K562 (cell line): ENCODE data around the gene FKBP11. TPM values are rescaled to one million over a fixed set of nuclear protein-coding genes. Genes with fewer than 3 reads are reported as not detected.

ENCODE experiments used
- ATAC-seq: fragments of 200-7000 bp; cut with Tn5 transposase; 3 replicates; pipeline ENCODE4 v1.9.1; 2020; ENCODE audit warnings: moderate library complexity
- BruUV-seq: library from RNA; stranded (reverse); fragments of 400-500 nt; replicated peaks from 2 replicates; lab custom pipeline; 2021; lab: Mats Ljungman, UMichigan
- CTCF ChIA-PET: fragments of 300-600 bp; formaldehyde crosslinking; extraction: SDS; loops from one replicate; lab custom pipeline; 2021; ENCODE audit warnings: low intra/inter-chr PET ratio; lab: Yijun Ruan, JAX
- POLR2A ChIA-PET: fragments of 300-600, 350-650 bp; sonication (Branson Sonifier 250); formaldehyde crosslinking; extraction: SDS; loops from one replicate; lab custom pipeline; 2021; ENCODE audit warnings: antibody characterized with exemption, inconsistent platforms; lab: Yijun Ruan, JAX
- DNase-seq, 4 experiments: peaks; one replicate each; pipeline versions ENCODE4 v3.0.0 to v3.0.0-alpha.2; 2011 to 2018; ENCODE audit warnings: low spot score in 3 of 4, mixed read lengths in 3 of 4; ENCODE audit errors: extremely low read depth in 1 of 4
- FAIRE-seq: peaks from 2 replicates; lab custom pipeline; 2011; peaks lifted over from hg19 to GRCh38; lab: Jason Lieb, UNC
- H2AFZ ChIP-seq: 2 replicates; pipeline ENCODE4 v1.6.0; 2011; ENCODE audit warnings: low read depth, low read length, control low read depth, inconsistent platforms
- H3K27ac ChIP-seq: fragments of 200-600 bp; 3 replicates; pipeline ENCODE4 v1.8.0; 2011; ENCODE audit warnings: low read depth, mild to moderate bottlenecking, control low read depth, inconsistent platforms, low read length, moderate library complexity, mixed read lengths; ENCODE audit errors: extremely low read depth
- H3K27me3 ChIP-seq, 2 experiments: fragments of 300-600 bp in 1 of 2; 2 replicates in 1 of 2; 3 replicates in 1 of 2; pipeline versions ENCODE4 v1.6.0 to v1.8.0; 2011; ENCODE audit warnings: inconsistent platforms in 2 of 2, low read length in 2 of 2, mild to moderate bottlenecking in 1 of 2, mixed read lengths in 1 of 2, moderate library complexity in 1 of 2; ENCODE audit not compliant: control insufficient read depth in 2 of 2, insufficient read depth in 2 of 2
- H3K36me3 ChIP-seq: fragments of 300-600 bp; 3 replicates; pipeline ENCODE4 v1.8.0; 2011; ENCODE audit warnings: mild to moderate bottlenecking, low read length, inconsistent platforms; ENCODE audit not compliant: control insufficient read depth, insufficient read depth
- H3K4me1 ChIP-seq, 2 experiments: fragments of 200-600 bp in 1 of 2; replicated peaks in 1 of 2; 2 replicates in 1 of 2; 3 replicates in 1 of 2; pipeline versions ENCODE4 v1.5.1 to v1.8.0; 2011; ENCODE audit warnings: inconsistent platforms in 2 of 2, low read length in 2 of 2, mild to moderate bottlenecking in 1 of 2, mixed read lengths in 1 of 2, moderate library complexity in 1 of 2; ENCODE audit not compliant: control insufficient read depth in 2 of 2, insufficient read depth in 2 of 2
- H3K4me2 ChIP-seq: 2 replicates; pipeline ENCODE4 v1.6.1; 2011; ENCODE audit warnings: low read length, control low read depth, inconsistent platforms, mixed read lengths; ENCODE audit not compliant: insufficient read depth
- H3K4me3 ChIP-seq: fragments of 200-600 bp; sonication (generic), shearing (Covaris generic); 2 replicates; pipeline ENCODE4 v1.5.1; 2016; ENCODE audit warnings: control low read depth, inconsistent platforms
- H3K79me2 ChIP-seq: fragments of 200-600 bp; 3 replicates; pipeline ENCODE4 v1.8.0; 2011; ENCODE audit warnings: low read length, inconsistent platforms; ENCODE audit not compliant: control insufficient read depth, insufficient read depth
- H3K9ac ChIP-seq, 2 experiments: 2 replicates each; pipeline versions ENCODE4 v1.6.0 to v1.6.1; 2011; ENCODE audit warnings: low read depth in 2 of 2, low read length in 2 of 2, control low read depth in 1 of 2, inconsistent platforms in 1 of 2, mild to moderate bottlenecking in 1 of 2, mixed read lengths in 1 of 2; ENCODE audit not compliant: insufficient read depth in 1 of 2
- H3K9me1 ChIP-seq: one replicate; pipeline ENCODE4 v1.6.0; 2011; ENCODE audit warnings: inconsistent platforms, mild to moderate bottlenecking, low read length, moderate library complexity; ENCODE audit not compliant: control insufficient read depth, insufficient read depth
- H3K9me3 ChIP-seq: replicated peaks from 2 replicates; pipeline ENCODE4 v1.5.1; 2011; ENCODE audit warnings: low read depth, low read length, inconsistent platforms; ENCODE audit not compliant: control insufficient read depth, insufficient read depth
- H4K20me1 ChIP-seq: replicated peaks from 2 replicates; pipeline ENCODE4 v1.6.1; 2011; ENCODE audit warnings: low read length, inconsistent platforms, mixed read lengths; ENCODE audit not compliant: control insufficient read depth, insufficient read depth
- CEBPB ChIP-seq: fragments of 450-650 bp; IDR thresholded peaks from 2 replicates; pipeline ENCODE4 v1.6.1; 2016; ENCODE audit warnings: missing genetic modification characterization, missing compliant biosample characterization
- CEBPG ChIP-seq, 3 experiments: fragments of 200-800 bp in 1 of 3; sonication (Bioruptor generic) in 1 of 3; sonication (generic) in 1 of 3; formaldehyde crosslinking in 1 of 3; IDR thresholded peaks in 2 of 3; conservative IDR thresholded peaks in 1 of 3; 2 replicates each; pipeline versions ENCODE4 v1.6.1 to v1.8.0; 2016 to 2022; ENCODE audit warnings: missing compliant biosample characterization in 2 of 3, missing genetic modification characterization in 2 of 3, mild to moderate bottlenecking in 1 of 3, missing genetic modification reagents in 1 of 3
- GATA2 ChIP-seq: sonication (generic); formaldehyde crosslinking; IDR thresholded peaks from 2 replicates; pipeline ENCODE4 v1.4.0; 2020; ENCODE audit warnings: mild to moderate bottlenecking, missing genetic modification reagents
- TAF9B ChIP-seq: fragments of 450-650 bp; IDR thresholded peaks from 2 replicates; pipeline ENCODE4 v1.6.1; 2018; ENCODE audit warnings: mild to moderate bottlenecking; ENCODE audit not compliant: partially characterized antibody
- ZNF184 ChIP-seq: sonication (generic); formaldehyde crosslinking; IDR thresholded peaks from 2 replicates; pipeline ENCODE4 v1.5.0; 2020; ENCODE audit warnings: missing genetic modification reagents
- ZNF695 ChIP-seq: fragments of 450-650 bp; formaldehyde crosslinking; IDR thresholded peaks from 2 replicates; pipeline ENCODE4 v1.4.0; 2020; ENCODE audit warnings: mild to moderate bottlenecking, moderate library complexity
- WGBS: fragments of 100-300 bp; shearing (Covaris generic); methylation state at CpG from one replicate; pipeline ENCODE4 v1.1.6; 2016; ENCODE audit warnings: low coverage, mixed read lengths; ENCODE audit not compliant: insufficient coverage; ENCODE audit errors: missing lambda C conversion rate; 5-methylcytosine and 5-hydroxymethylcytosine counted together
- in situ Hi-C: fragments of 300-500 bp; cut with MboI; formaldehyde crosslinking; loops from 4 replicates; pipeline ENCODE4 v1.15.0; 2018; ENCODE audit warnings: inconsistent platforms, mixed read lengths
- intact Hi-C: fragments of 100-400 bp; cut with micrococcal nuclease; formaldehyde crosslinking; loops from 2 replicates; pipeline ENCODE4 v1.14.2; 2022
- polyA plus RNA-seq, 8 experiments: library from polyadenylated mRNA; depleted of rRNA in 4 of 8; stranded (reverse) in 5 of 8; unstranded in 3 of 8; fragments of >200 nt; fragmentation: Nextera tagmentation in 2 of 8; fragmentation: Illumina TruSeq in 1 of 8; extraction: Ambion mirVana in 2 of 8; extraction: Trizol in 1 of 8; gene quantifications; 2 replicates each; pipeline versions ENCODE4 v1.2.1 to v1.2.3, GENCODE V29; 2011 to 2014; ENCODE audit warnings: inconsistent platforms in 1 of 8, missing spikeins in 1 of 8
- total RNA-seq, 7 experiments: library from RNA; depleted of rRNA in 6 of 7; stranded (reverse); fragments of >200 nt in 6 of 7; fragmentation: Illumina TruSeq in 2 of 7; extraction: Trizol in 2 of 7; gene quantifications; 2 replicates each; pipeline versions ENCODE4 v1.2.1 to v1.2.3, GENCODE V29; 2011 to 2021; ENCODE audit warnings: low replicate concordance in 1 of 7

Gene FKBP11
- total and polyA plus RNA-seq, 9 of the 15 experiments (the other 6 are each of a cell fraction or from before 2014, with no cell fraction given), result 1.6 to 8.2 (median 5.8) TPM

DNA sequence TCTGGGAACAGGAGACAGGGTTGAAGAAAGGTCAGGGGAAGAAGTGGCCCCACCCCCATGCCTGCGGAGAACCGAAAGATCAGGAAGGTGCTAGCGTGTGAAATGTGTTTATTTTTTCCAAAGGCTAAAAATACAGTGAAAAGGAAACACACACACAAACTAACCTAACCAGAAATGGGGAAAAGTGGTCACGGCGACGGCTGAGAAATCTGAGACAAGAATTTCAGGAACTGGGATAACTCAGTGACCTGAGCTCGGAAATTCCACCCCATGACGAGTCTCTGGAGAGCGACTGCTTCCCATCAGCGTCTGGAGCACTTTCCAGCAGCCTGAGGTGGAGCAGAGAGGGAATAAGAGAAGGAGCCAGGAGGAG, 43.0 kb downstream of the FKBP11 start:
- peaks cover 3 to 4% of the 10 kb centered on the region in 2 experiments; a peak in 1 of 5 replicates for H3K27me3 ChIP-seq
- 0 out of 2 replicates have a peak overlapping the region, but pooled peaks have one; percentile 25 for H2AFZ ChIP-seq
- H4K20me1 ChIP-seq, result no peaks in the 10 kb centered on the region
- H3K36me3 ChIP-seq, result no peaks in the 10 kb centered on the region
- no peak for DNase-seq
- H3K4me2 ChIP-seq, result peak overlapping the region; percentile 30
- TF ChIP-seq CEBPG (CRISPR knock-in tag; IDR thresholded peaks at IDR 0.05) (0 out of 2 replicates have a peak, but pooled peaks have one; percentile 10), CEBPG (tag; conservative IDR thresholded peaks at IDR 0.05 in 1 of 2, IDR thresholded peaks at IDR 0.05 in 1 of 2) (no peak), ZNF695 (CRISPR knock-in tag) (no peak)
- ChIA-PET CTCF (no interaction called here), POLR2A (interaction anchor here (0.5 to 0.6 kb wide), 2 partner anchors 51 to 112 kb away, joined by 3 read pairs; no protein-coding TSS in a partner anchor)
- no peaks in the 10 kb centered on the region for H3K9me1 ChIP-seq
- intact Hi-C loops (no loop called here), in situ Hi-C loops (no loop called here)
- H3K4me1 ChIP-seq, result peaks cover 9 to 16% of the 10 kb centered on the region in 2 experiments; a peak in 3 of 5 replicates
- no TSS peak for BruUV-seq
- 18% methylated on average over 10 of the region's 10 CpGs for WGBS
- no peak overlapping the region for H3K27ac ChIP-seq
- no peaks in the 10 kb centered on the region for H3K9me3 ChIP-seq
- no peak overlapping the region for H3K4me3 ChIP-seq
- FAIRE-seq, result no peak
- H3K79me2 ChIP-seq, result no peaks in the 10 kb centered on the region
- ATAC-seq, result no peak
- H3K9ac ChIP-seq, result no peak overlapping the region

DNA sequence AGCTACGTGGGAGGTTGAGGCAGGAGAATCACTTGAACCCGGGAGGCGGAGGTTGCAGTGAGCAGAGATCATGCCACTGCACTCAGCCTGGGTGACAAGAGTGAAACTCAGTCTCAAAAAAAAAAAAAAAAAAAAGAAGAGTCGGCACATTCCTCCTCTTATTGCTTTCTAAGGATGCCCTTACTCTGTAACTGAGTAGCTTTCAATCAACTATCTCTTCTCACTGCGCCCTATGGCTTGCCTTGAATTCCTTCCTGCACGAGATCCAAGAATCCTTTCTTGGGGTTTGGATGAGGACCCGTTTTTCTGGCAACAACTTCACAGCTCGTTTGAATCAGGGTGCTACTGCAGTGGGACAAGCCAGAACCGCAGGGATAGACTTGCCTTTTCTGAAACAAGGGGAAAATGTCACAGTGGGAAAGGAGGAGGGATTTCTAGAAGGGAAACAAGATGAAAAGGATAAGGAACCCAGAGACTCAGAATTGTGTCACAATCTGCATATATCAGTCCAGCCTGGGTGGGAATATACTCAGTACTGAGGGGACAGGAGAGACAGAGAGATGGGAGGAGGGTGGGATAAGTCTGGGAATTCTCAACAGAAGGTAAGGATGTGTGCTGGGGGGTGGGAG, 43.5 kb downstream of the FKBP11 start:
- DNase-seq, result no peak
- ChIA-PET CTCF (no interaction called here), POLR2A (interaction anchor here (0.5 to 1.2 kb wide), 3 partner anchors 28 to 112 kb away, joined by 3 to 4 read pairs (median 3); no protein-coding TSS in a partner anchor)
- H4K20me1 ChIP-seq, result no peaks in the 10 kb centered on the region
- no peak for FAIRE-seq
- peaks cover 9 to 13% of the 10 kb centered on the region in 2 experiments; a peak in 3 of 5 replicates for H3K4me1 ChIP-seq
- H3K9me3 ChIP-seq, result no peaks in the 10 kb centered on the region
- no peak overlapping the region for H3K27ac ChIP-seq
- no peaks in the 10 kb centered on the region for H3K9me1 ChIP-seq
- WGBS, result 9% methylated on average over 9 of the region's 9 CpGs
- H3K27me3 ChIP-seq, result peaks cover 3 to 4% of the 10 kb centered on the region in 2 experiments; a peak in 1 of 5 replicates
- intact Hi-C loops (no loop called here), in situ Hi-C loops (no loop called here)
- H3K36me3 ChIP-seq, result no peaks in the 10 kb centered on the region
- no peak overlapping the region for H3K9ac ChIP-seq
- peak; percentile 48 for TF ChIP-seq CEBPB (tag)
- no peak for TF ChIP-seq TAF9B
- peak; percentile 33; the same call in 1 of the 2 replicates for TF ChIP-seq GATA2 (CRISPR knock-in tag)
- TF ChIP-seq ZNF184 (CRISPR knock-in tag), result no peak
- H3K4me3 ChIP-seq, result no peak overlapping the region
- H2AFZ ChIP-seq, result 0 out of 2 replicates have a peak overlapping the region, but pooled peaks have one; percentile 25
- no peak for ATAC-seq
- BruUV-seq, result no TSS peak
- no peaks in the 10 kb centered on the region for H3K79me2 ChIP-seq
- H3K4me2 ChIP-seq, result peak overlapping the region; percentile 30
